Panc1 (cell line): ENCODE measurements around the gene SLC2A3. TPM values are rescaled to one million over a fixed set of nuclear protein-coding genes. Genes with fewer than 3 reads are reported as not detected.
"Not testable (repeated sequence)": the region's sequence is repeated elsewhere in the genome, so short reads cannot be mapped to it uniquely, and the experiment has no call there.

Experiments
- ATAC-seq: fragments of 200-7000 bp; cut with Tn5 transposase; 2 replicates; pipeline ENCODE4 v1.9.1; 2020; ENCODE audit warnings: mild to moderate bottlenecking, moderate library complexity
- BruUV-seq: library from RNA; stranded (reverse); fragments of 400-500 nt; replicated peaks from 2 replicates; lab custom pipeline; 2021; lab: Mats Ljungman, UMichigan
- CTCF ChIA-PET: fragments of 300-600 bp; sonication (Branson Sonifier 250); formaldehyde crosslinking; loops from one replicate; lab custom pipeline; 2022; ENCODE audit warnings: antibody characterized with exemption; lab: Charles Lee
- POLR2A ChIA-PET: fragments of 300-600 bp; sonication (Branson Sonifier 250); formaldehyde crosslinking; loops from one replicate; lab custom pipeline; 2022; ENCODE audit warnings: antibody characterized with exemption; lab: Charles Lee
- DNase-seq: peaks from one replicate; pipeline ENCODE4 v3.0.0-alpha.2; 2010; ENCODE audit warnings: low read depth, low spot score
- H3K27ac ChIP-seq: 2 replicates; pipeline ENCODE4 v1.5.1; 2011; ENCODE audit warnings: mild to moderate bottlenecking, low read length, inconsistent platforms
- H3K27me3 ChIP-seq: fragments of 200-500 bp; sonication (Bioruptor generic); 2 replicates; pipeline ENCODE4 v1.6.0; 2014; ENCODE audit warnings: low read length, inconsistent platforms; ENCODE audit not compliant: control insufficient read depth, insufficient read depth
- H3K36me3 ChIP-seq: fragments of 200-500 bp; sonication (Bioruptor generic); 2 replicates; pipeline ENCODE4 v1.5.1; 2014; ENCODE audit warnings: inconsistent platforms, mild to moderate bottlenecking, low read length, moderate library complexity; ENCODE audit not compliant: control insufficient read depth, insufficient read depth
- H3K4me1 ChIP-seq: 2 replicates; pipeline ENCODE4 v1.5.1; 2011; ENCODE audit warnings: inconsistent platforms, mild to moderate bottlenecking, low read length, moderate library complexity; ENCODE audit not compliant: control insufficient read depth, insufficient read depth
- H3K4me3 ChIP-seq, 2 experiments: 2 replicates each; pipeline ENCODE4 v1.5.1; 2011 to 2012; ENCODE audit warnings: low read depth in 2 of 2, low read length in 2 of 2, mild to moderate bottlenecking in 2 of 2, inconsistent platforms in 1 of 2, moderate library complexity in 1 of 2
- H3K9me3 ChIP-seq: fragments of 200-500 bp; sonication (Bioruptor generic); 2 replicates; pipeline ENCODE4 v1.5.1; 2014; ENCODE audit warnings: low read depth, mild to moderate bottlenecking, inconsistent platforms, low read length, moderate library complexity; ENCODE audit not compliant: control insufficient read depth, insufficient read depth
- CTCF ChIP-seq: fragments of 450-650 bp; IDR thresholded peaks from 2 replicates; pipeline ENCODE4 v1.5.1; 2017; ENCODE audit warnings: mild to moderate bottlenecking
- POLR2AphosphoS5 ChIP-seq: IDR thresholded peaks from 2 replicates; pipeline ENCODE4 v1.6.1; 2012; ENCODE audit warnings: mild to moderate bottlenecking, low read depth, low read length, moderate library complexity
- REST ChIP-seq, 2 experiments: IDR thresholded peaks; 2 replicates each; pipeline ENCODE4 v1.6.1; 2011 to 2012; ENCODE audit warnings: low read depth in 2 of 2, control low read depth in 1 of 2, low read length in 1 of 2, mild to moderate bottlenecking in 1 of 2, moderate library complexity in 1 of 2; ENCODE audit not compliant: insufficient read depth in 1 of 2
- SIN3A ChIP-seq: IDR thresholded peaks from 2 replicates; pipeline ENCODE4 v1.6.1; 2012; ENCODE audit warnings: low read depth, mild to moderate bottlenecking, low read length, moderate library complexity, borderline replicate concordance; ENCODE audit not compliant: insufficient read depth
- TCF7L2 ChIP-seq: IDR thresholded peaks from 2 replicates; pipeline ENCODE4 v1.6.1; 2011; ENCODE audit warnings: mild to moderate bottlenecking, low read depth, low read length, inconsistent platforms
- in situ Hi-C: cut with HindIII; loops from 2 replicates; pipeline ENCODE4 v1.10.0; 2016; ENCODE audit warnings: low sequenced_read_pairs, low pct_unique_long_range_greater_than_20kb
- intact Hi-C: fragments of 100-400 bp; cut with micrococcal nuclease; formaldehyde crosslinking; loops from one replicate; pipeline ENCODE4 v1.10.0; 2022; ENCODE audit not compliant: unreplicated experiment
- total RNA-seq: library from RNA; stranded (reverse); gene quantifications from one replicate; pipeline ENCODE4 v1.2.1, GENCODE V29; 2021; ENCODE audit not compliant: unreplicated experiment

Gene SLC2A3
- total RNA-seq, 1 experiment from 2014 or later, result 0.51 TPM

GRCh38 chr12:7915661-7916403, 20.2 kb downstream of the SLC2A3 start:
- H3K36me3 ChIP-seq, result no peaks in the 10 kb centered on the region
- H3K27ac ChIP-seq, result no peak overlapping the region
- H3K4me3 ChIP-seq, result no peak overlapping the region
- no peaks in the 10 kb centered on the region for H3K27me3 ChIP-seq
- in situ Hi-C loops (no loop called here), intact Hi-C loops (no loop called here)
- CTCF ChIA-PET, result no interaction called here
- POLR2A ChIA-PET, result no interaction called here
- BruUV-seq, result no TSS peak
- DNase-seq (no peak), ATAC-seq (no peak)
- no peaks in the 10 kb centered on the region for H3K4me1 ChIP-seq
- H3K9me3 ChIP-seq, result no peaks in the 10 kb centered on the region
- TF ChIP-seq REST (IDR thresholded peaks at IDR 0.05; ENCODE audit: insufficient read depth in 1 of 2, low read depth in 2 of 2, low read length in 1 of 2) (no peak), SIN3A (no peak), POLR2AphosphoS5 (no peak), CTCF (no peak), TCF7L2 (no peak)

- CTCF ChIA-PET, H3K27ac ChIP-seq, H3K4me1 ChIP-seq, H3K27me3 ChIP-seq, H3K9me3 ChIP-seq, H3K36me3 ChIP-seq, DNase-seq, BruUV-seq, intact Hi-C loops, ATAC-seq, in situ Hi-C loops, POLR2A ChIA-PET, H3K4me3 ChIP-seq: not testable (repeated sequence)
These were observed 25.9 kb downstream of the SLC2A3 start for GRCh38 chr12:7910106-7910505.

- POLR2A ChIA-PET, result interaction anchor here (0.7 kb wide), 1 partner anchor 11 kb away, joined by 3 read pairs; no protein-coding TSS in a partner anchor
- no peak for DNase-seq
These were observed 29.0 kb downstream of the SLC2A3 start for GRCh38 chr12:7907009-7907408.

More at GRCh38 chr12:7907009-7907408, 29.0 kb downstream of the SLC2A3 start:
- no peak for TF ChIP-seq POLR2AphosphoS5
- TF ChIP-seq SIN3A, result no peak
- no peak for TF ChIP-seq REST (IDR thresholded peaks at IDR 0.05; ENCODE audit: insufficient read depth in 1 of 2, low read depth in 2 of 2, low read length in 1 of 2)
- no peak for TF ChIP-seq CTCF
- no peak for TF ChIP-seq TCF7L2
- in situ Hi-C loops (no loop called here), intact Hi-C loops (no loop called here)
- Histone ChIP-seq H3K27ac (no peak overlapping the region), H3K27me3 (no peaks in the 10 kb centered on the region), H3K4me3 (no peak overlapping the region), H3K36me3 (no peaks in the 10 kb centered on the region), H3K4me1 (no peaks in the 10 kb centered on the region), H3K9me3 (no peaks in the 10 kb centered on the region)
- no peak for ATAC-seq
- no TSS peak for BruUV-seq
- CTCF ChIA-PET, result interaction anchor here (0.6 kb wide), 2 partner anchors 12 to 331 kb away, joined by 5 to 7 read pairs; no protein-coding TSS in a partner anchor
